Adipocyte (in vitro differentiated cells): ENCODE results near the gene IAH1.
A peak's percentile ranks its signal among the peaks of the same experiment; 100 is the strongest.

Experiments used
- DNase-seq: peaks from one replicate; pipeline ENCODE4 v3.0.0-alpha.2; 2015; ENCODE audit warnings: low read depth
- H3K27me3 ChIP-seq: replicated peaks from 2 replicates; pipeline ENCODE4 v1.7.0; 2013; ENCODE audit warnings: mild to moderate bottlenecking, low read length, moderate library complexity; ENCODE audit not compliant: control insufficient read depth, insufficient read depth
- H3K36me3 ChIP-seq: 2 replicates; pipeline ENCODE4 v1.7.0; 2013; ENCODE audit warnings: low read length, mild to moderate bottlenecking, moderate library complexity; ENCODE audit not compliant: control insufficient read depth, insufficient read depth, severe bottlenecking
- H3K4me1 ChIP-seq: 2 replicates; pipeline ENCODE4 v1.7.0; 2013; ENCODE audit warnings: mild to moderate bottlenecking, low read length, moderate library complexity; ENCODE audit not compliant: control insufficient read depth, insufficient read depth
- H3K4me3 ChIP-seq: 2 replicates; pipeline ENCODE4 v1.7.0; 2013; ENCODE audit warnings: mild to moderate bottlenecking, low read length, moderate library complexity
- H3K9ac ChIP-seq: 2 replicates; pipeline ENCODE4 v1.7.0; 2013; ENCODE audit warnings: mild to moderate bottlenecking, low read length, moderate library complexity
- H3K9me3 ChIP-seq: 2 replicates; pipeline ENCODE4 v1.7.0; 2013; ENCODE audit warnings: mild to moderate bottlenecking, low read length, moderate library complexity; ENCODE audit not compliant: control insufficient read depth

The IAH1 gene

GRCh38 chr2:9474361-9475057 lies at the start of gene IAH1:
Gene IAH1 (plus strand): TSS chr2:9474551. CDS start chr2:9474567, 16 bp downstream.
- Histone ChIP-seq H3K4me1 (peaks cover 24% of the 10 kb centered on the region), H3K4me3 (peak within 1 kb of the TSS; percentile 85), H3K36me3 (peaks cover 38% of the 10 kb centered on the region)

GRCh38 chr2:9428965-9429577 lies 45.3 kb upstream of the IAH1 start:
- Histone ChIP-seq H3K4me1 (peaks cover 39% of the 10 kb centered on the region), H3K27me3 (no peaks in the 10 kb centered on the region), H3K9me3 (no peaks in the 10 kb centered on the region), H3K9ac (no peak overlapping the region), H3K4me3 (no peak overlapping the region), H3K36me3 (peaks cover 45% of the 10 kb centered on the region)
- DNase-seq, result no peak

More at GRCh38 chr2:9474361-9475057, at the start of gene IAH1:
- no peaks in the 10 kb centered on the region for H3K9me3 ChIP-seq
- DNase-seq, result peak; percentile 81
- no peaks in the 10 kb centered on the region for H3K27me3 ChIP-seq
- peak within 1 kb of the TSS; percentile 90 for H3K9ac ChIP-seq

GRCh38 chr2:9430316-9431293 lies 43.7 kb upstream of the IAH1 start:
- H3K9ac ChIP-seq, result no peak overlapping the region
- H3K4me3 ChIP-seq, result no peak overlapping the region
- H3K27me3 ChIP-seq, result no peaks in the 10 kb centered on the region
- H3K9me3 ChIP-seq, result no peaks in the 10 kb centered on the region
- H3K36me3 ChIP-seq, result peaks cover 52% of the 10 kb centered on the region
- peak; percentile 59 for DNase-seq
- H3K4me1 ChIP-seq, result peaks cover 30% of the 10 kb centered on the region

- no peak overlapping the region for H3K4me3 ChIP-seq
- no peaks in the 10 kb centered on the region for H3K27me3 ChIP-seq
- no peaks in the 10 kb centered on the region for H3K9me3 ChIP-seq
- H3K36me3 ChIP-seq, result peaks cover 77% of the 10 kb centered on the region
- H3K9ac ChIP-seq, result no peak overlapping the region
- peaks cover 21% of the 10 kb centered on the region for H3K4me1 ChIP-seq
- no peak for DNase-seq
These were observed 39.9 kb upstream of the IAH1 start for GRCh38 chr2:9434489-9434888.

- DNase-seq, result peak; percentile 21
- peak overlapping the region; percentile 49 for H3K9ac ChIP-seq
- H3K27me3 ChIP-seq, result no peaks in the 10 kb centered on the region
- peaks cover 17% of the 10 kb centered on the region for H3K4me1 ChIP-seq
- H3K36me3 ChIP-seq, result peaks cover 71% of the 10 kb centered on the region
- peak overlapping the region; percentile 30 for H3K4me3 ChIP-seq
- no peaks in the 10 kb centered on the region for H3K9me3 ChIP-seq
These were observed 34.8 kb upstream of the IAH1 start for GRCh38 chr2:9439536-9439935.

- Histone ChIP-seq H3K4me3 (peak overlapping the region; percentile 30), H3K9me3 (no peaks in the 10 kb centered on the region), H3K9ac (peak overlapping the region; percentile 49), H3K27me3 (no peaks in the 10 kb centered on the region), H3K36me3 (peaks cover 74% of the 10 kb centered on the region), H3K4me1 (peaks cover 16% of the 10 kb centered on the region)
- peak; percentile 83 for DNase-seq
These were observed 34.2 kb upstream of the IAH1 start for GRCh38 chr2:9440058-9440727.

GRCh38 chr2:9441556-9441955 lies 32.8 kb upstream of the IAH1 start:
- DNase-seq, result peak; percentile 42
- no peak overlapping the region for H3K4me3 ChIP-seq
- peaks cover 77% of the 10 kb centered on the region for H3K36me3 ChIP-seq
- H3K27me3 ChIP-seq, result no peaks in the 10 kb centered on the region
- H3K4me1 ChIP-seq, result peaks cover 16% of the 10 kb centered on the region
- no peak overlapping the region for H3K9ac ChIP-seq
- H3K9me3 ChIP-seq, result no peaks in the 10 kb centered on the region

GRCh38 chr2:9443526-9443925 lies 30.8 kb upstream of the IAH1 start:
- DNase-seq, result no peak
- H3K27me3 ChIP-seq, result no peaks in the 10 kb centered on the region
- no peak overlapping the region for H3K9ac ChIP-seq
- H3K36me3 ChIP-seq, result peaks cover 75% of the 10 kb centered on the region
- peaks cover 16% of the 10 kb centered on the region for H3K4me1 ChIP-seq
- no peaks in the 10 kb centered on the region for H3K9me3 ChIP-seq
- H3K4me3 ChIP-seq, result no peak overlapping the region

GRCh38 chr2:9445089-9445488 lies 29.3 kb upstream of the IAH1 start:
- DNase-seq, result no peak
- Histone ChIP-seq H3K36me3 (peaks cover 78% of the 10 kb centered on the region), H3K9me3 (no peaks in the 10 kb centered on the region), H3K4me3 (no peak overlapping the region), H3K27me3 (no peaks in the 10 kb centered on the region), H3K9ac (no peak overlapping the region), H3K4me1 (peaks cover 10% of the 10 kb centered on the region)

GRCh38 chr2:9451231-9451630 lies 23.1 kb upstream of the IAH1 start:
- Histone ChIP-seq H3K36me3 (peaks cover 66% of the 10 kb centered on the region), H3K4me1 (no peaks in the 10 kb centered on the region), H3K27me3 (no peaks in the 10 kb centered on the region), H3K9me3 (no peaks in the 10 kb centered on the region), H3K4me3 (no peak overlapping the region), H3K9ac (no peak overlapping the region)
- DNase-seq, result no peak
